ENCODE measurements around the gene UBL3.

The UBL3 gene

DNA sequence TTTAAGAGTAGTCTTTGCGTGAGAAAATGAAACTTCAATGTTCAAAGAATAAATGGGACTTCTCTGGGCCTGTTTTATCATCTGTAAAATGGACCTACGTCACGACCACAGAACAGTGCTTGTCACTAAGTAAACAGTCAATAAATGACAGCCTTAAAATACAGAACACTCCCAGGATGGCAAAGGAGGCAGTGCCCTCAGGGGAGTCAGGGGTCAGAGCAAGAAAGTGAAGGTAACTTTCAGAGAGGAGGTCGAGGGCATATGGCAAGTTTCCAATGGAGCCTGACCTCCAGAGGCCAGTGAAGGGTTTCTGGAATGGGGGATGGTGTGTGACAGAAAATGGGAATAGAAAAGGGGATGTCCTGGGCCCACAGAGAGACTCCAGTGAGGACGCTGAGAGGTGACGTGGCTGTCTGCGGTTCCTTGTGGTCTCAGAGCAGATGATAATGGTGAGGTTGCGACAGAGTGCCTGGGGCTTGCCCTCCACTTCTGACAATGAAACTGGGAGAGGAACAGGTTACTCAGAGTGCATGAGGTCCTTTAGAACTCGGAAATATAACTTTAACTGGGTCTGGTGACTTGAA lies 91.8 kb downstream of the UBL3 start:
- no peak for DNase-seq (ENCODE audit: low read depth)

GRCh38 chr13:29756506-29756905 lies 93.9 kb downstream of the UBL3 start:
- DNase-seq (ENCODE audit: low read depth), result no peak

DNA sequence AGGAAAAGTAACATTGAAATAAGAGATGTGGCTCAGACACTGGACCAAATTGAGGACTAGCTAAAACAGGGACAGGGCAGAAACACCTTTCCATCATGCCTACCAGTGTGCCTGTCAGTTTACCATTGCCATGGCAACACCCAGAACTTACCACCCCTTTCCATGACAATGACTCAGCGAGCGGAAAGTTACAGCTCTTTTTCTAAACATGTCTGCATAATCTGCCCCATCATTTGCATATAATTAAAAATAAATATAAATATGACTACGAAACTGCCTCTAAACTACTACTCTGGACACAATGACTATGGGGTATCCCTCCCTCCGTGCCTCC lies 96.0 kb downstream of the UBL3 start:
- peak; percentile 57 for DNase-seq (ENCODE audit: low read depth)

DNA sequence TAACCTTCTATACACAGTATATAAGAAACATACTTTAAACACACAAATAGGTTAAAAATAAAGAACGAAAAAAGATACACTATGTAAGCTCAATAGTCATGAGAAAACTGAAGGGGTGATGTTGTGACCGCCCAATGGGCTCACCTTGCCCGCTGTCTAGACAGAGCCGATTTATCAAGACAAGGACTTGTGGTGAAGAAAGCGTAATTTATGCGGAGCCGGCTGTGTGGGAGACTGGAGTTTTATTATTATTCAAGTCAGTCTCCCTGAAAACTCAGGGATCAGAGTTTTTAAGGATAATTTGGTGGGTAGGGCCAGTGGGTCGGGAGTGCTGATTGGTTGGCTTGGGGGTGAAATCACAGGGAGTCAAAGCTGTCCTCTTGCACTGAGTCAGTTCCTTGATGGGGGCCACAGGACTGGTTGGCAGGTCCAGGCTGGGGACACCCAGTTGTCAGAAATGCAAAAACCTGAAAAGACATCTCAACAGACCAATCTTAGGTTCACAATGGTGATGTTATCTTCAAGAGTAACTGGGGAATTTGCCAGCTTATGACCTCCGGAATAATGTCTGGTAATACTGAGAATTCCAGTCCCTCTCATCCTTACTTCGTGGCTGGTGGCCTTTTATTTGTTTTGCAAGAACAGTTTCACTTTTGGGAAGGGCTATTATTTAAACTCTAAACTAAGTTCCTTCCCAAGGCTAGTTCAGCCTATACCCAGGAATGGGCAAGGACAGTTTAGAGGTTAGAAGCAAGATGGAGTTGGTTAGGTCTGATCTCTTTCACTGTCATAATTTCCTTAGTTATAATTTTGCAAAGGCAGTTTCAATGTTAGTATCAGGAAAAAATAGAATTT lies 96.6 kb downstream of the UBL3 start:
- no peak for DNase-seq (ENCODE audit: low read depth)

DNA sequence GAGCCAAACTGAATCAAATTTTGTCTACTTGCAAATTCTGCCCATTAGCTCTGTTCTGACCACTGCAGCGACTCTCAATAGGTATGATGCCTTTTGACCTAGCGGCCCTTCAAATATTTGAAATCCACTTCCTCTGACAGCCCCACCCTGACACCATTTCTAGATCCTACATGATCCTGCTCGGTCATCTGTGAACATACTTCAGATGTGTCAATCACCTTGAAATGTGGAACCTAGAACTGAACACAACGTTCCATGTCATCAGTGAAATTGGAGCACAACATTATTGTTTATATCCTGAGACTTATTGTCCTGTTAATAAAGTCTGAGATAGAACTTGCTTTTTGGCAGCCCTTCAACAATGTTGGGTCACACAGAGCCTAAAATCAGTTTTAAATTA lies 98.2 kb downstream of the UBL3 start:
- no peak for DNase-seq (ENCODE audit: low read depth)

DNA sequence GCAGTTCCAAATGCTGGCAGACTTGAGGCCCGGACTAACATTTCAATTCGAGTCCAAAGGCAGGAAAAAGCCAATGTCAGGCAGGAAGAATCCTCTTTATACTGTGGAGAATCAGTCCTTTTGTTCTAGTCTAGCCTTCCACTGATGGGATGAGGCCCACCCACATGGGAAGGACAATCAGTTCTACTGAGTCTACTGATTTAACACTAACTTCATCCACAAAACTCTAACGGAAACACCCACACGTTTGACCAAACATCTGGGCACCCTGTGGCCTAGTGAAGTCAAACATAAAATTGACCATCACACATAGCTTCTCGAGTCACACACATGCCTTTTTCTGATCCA lies 100.3 kb downstream of the UBL3 start:
- no peak for DNase-seq (ENCODE audit: low read depth)

DNA sequence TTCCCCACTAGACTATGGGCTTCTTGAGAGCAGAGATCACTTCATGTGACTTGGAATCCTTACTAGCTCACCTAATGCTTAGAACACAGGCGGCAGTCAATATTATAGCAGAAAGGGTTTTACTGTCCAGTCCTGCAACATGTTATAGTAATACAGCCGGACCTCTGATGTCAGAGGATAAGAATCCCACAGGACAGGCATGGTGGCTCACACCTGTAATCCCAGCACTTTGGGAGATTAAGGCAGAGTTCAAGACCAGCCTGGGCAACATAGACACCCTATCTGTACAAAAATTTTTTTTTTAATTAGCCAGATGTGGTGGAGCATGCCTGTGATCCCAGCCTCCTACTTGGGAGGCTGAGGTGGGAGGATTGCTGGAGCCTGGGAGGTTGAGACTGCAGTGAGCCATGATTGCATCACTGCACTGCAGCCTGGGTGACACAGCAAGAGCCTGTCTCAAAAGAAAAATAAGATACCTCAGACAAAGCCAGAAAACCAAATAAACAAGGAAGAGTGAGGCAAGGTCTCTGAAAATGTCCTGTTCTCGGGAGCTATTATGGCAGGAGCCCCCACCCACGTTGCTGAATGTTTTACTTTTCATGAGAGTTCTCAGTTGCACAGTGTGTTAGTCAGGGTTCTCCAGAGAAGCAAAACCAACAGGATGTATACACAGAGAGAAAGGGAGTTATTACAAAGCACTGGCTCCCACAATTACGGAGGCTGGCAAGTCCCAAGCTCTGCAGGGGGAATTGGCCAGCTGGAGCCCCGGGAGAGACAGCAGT lies 100.8 kb downstream of the UBL3 start:
- peak; percentile 33 for DNase-seq (ENCODE audit: low read depth)

- no peak for DNase-seq (ENCODE audit: low read depth)
These were observed 102.3 kb downstream of the UBL3 start for GRCh38 chr13:29748097-29748496.

- DNase-seq (ENCODE audit: low read depth), result no peak
These were observed 104.2 kb downstream of the UBL3 start for GRCh38 chr13:29746148-29746677.

- DNase-seq (ENCODE audit: low read depth), result no peak
These were observed 104.7 kb downstream of the UBL3 start for GRCh38 chr13:29745704-29746103.

GRCh38 chr13:29743201-29743786 lies 107.1 kb downstream of the UBL3 start:
- DNase-seq (ENCODE audit: low read depth), result no peak

- DNase-seq (ENCODE audit: low read depth), result no peak
These were observed 109.5 kb downstream of the UBL3 start for GRCh38 chr13:29740961-29741360.

DNA sequence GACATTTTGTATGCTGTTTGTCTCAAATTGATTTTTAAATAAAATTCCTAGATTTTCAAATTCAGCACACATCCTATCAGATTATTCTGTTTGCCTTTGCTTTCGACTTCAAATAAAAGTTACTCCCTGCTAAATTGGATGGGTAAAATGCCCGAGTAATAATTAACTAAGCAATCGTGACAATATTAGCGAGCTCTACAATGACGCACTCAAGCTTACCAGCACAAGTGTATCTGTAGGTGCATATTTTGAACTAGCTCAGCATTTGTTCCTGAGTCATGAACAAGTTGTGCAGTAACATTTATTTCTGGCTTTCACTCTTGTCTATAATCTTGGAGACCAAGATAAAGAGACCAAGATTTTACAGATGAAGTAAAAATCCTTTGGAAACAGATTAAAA lies 113.4 kb downstream of the UBL3 start:
- DNase-seq (ENCODE audit: low read depth), result no peak

DNA sequence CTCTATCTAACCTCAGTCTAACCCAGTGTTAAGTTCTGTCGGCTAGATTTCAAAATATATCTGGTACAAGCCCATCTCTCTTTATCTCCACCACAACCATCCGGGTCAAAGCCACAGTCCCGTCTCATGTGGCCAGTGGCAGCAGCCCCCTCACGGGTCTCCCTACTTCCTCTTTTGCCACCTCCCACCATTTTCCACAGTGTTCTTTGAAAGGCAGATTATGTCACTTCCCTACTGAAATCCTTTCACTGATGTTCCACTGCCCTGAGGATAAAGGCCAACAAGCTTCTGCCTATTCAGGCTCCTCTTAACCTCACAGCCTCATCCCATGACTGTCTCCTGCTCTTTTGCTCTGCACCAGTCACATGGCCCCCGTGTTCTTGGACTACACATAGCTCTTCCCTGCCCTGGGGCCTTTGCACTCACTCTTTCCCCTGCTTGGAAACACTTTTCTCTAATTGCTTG lies 117.2 kb downstream of the UBL3 start:
- no peak for DNase-seq (ENCODE audit: low read depth)

GRCh38 chr13:29730253-29730652 lies 120.2 kb downstream of the UBL3 start:
- DNase-seq (ENCODE audit: low read depth), result no peak

DNA sequence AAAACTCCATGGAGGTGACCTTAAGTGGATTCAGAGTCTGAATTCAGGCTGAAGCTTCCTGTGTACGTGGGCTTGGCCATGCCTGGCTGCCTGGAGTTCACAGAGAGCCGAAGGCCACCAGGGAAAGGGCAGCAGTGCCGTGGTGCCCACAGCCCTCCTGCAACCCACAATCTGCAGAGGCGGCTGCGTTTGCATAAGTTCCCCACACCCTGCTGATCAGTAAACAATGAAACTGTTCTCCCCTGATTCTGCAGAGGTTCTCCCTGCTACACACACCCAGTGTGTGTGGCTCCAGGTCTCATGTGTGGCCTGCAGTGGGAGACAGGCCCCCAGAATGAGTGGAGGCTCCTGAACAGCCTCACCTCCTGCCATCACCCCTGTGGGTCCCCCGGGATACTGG lies 128.0 kb downstream of the UBL3 start:
- DNase-seq (ENCODE audit: low read depth), result no peak

- DNase-seq (ENCODE audit: low read depth), result no peak
These were observed 128.7 kb downstream of the UBL3 start for GRCh38 chr13:29721766-29722165.

DNA sequence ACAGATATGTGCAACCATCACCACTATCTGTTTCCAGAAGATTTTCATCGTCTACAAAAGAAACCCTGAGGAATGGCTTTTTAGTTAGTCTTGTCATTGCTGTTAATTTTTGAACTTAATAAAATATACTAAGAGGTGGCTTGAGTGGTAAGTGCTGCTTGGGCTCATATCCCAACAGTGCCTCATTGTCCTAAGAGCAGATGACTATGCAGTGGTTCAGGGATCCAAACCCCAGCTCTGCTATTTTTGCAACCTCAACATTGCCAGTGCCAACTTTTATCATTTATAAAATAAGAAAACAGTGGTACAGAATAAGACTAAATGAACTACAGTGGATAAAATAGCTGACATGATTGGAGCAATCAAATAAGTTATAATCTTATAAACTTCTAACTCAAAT lies 131.7 kb downstream of the UBL3 start:
- no peak for DNase-seq (ENCODE audit: low read depth)

DNA sequence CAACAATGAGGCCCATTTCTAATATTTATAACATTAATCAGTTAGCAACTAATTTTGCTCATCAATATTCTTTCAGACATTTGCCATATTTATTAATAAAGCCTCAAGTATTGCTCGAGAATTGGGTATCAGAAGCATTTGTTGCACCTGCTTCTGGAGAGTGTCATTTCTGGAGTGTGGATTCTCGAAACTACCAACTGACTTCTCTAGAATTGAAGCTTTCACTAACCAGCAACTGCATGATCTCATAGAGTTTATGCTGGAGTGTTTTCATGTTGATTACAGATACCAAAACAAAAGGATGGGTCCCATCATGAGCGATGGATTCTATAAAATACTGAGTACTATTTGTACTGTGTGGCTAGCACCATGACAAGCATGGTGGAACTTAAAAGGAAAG lies 133.9 kb downstream of the UBL3 start:
- DNase-seq (ENCODE audit: low read depth), result no peak

All from iris pigment epithelial cell (primary cell).